Nephron (organoid): Measurements from ENCODE around the gene ANGPT4.

Source experiments
- H3K27ac Mint-ChIP-seq, 3 experiments: 2 replicates each; pipeline ENCODE4 v1.8.0; 2020; ENCODE audit warnings: mixed read lengths in 3 of 3, mild to moderate bottlenecking in 2 of 3, moderate library complexity in 1 of 3
- H3K27me3 Mint-ChIP-seq: 2 replicates; pipeline ENCODE4 v1.8.0; 2021; ENCODE audit warnings: low read depth, mild to moderate bottlenecking, moderate library complexity, mixed read lengths
- H3K36me3 Mint-ChIP-seq: 2 replicates; pipeline ENCODE4 v1.8.0; 2020; ENCODE audit warnings: low read depth, mixed read lengths
- H3K4me1 Mint-ChIP-seq: 2 replicates; pipeline ENCODE4 v1.8.0; 2020; ENCODE audit warnings: mixed read lengths
- H3K4me3 Mint-ChIP-seq, 3 experiments: 2 replicates each; pipeline ENCODE4 v1.8.0; 2020; ENCODE audit warnings: mild to moderate bottlenecking in 3 of 3, mixed read lengths in 3 of 3, moderate library complexity in 2 of 3
- H3K9me3 Mint-ChIP-seq: 2 replicates; pipeline ENCODE4 v1.8.0; 2020; ENCODE audit warnings: mixed read lengths
- TF ChIP-seq, protein P1 (sequence below), 3 experiments: fragments of 200-600 bp; sonication (generic); IDR thresholded peaks; one replicate each; pipeline ENCODE4 v1.5.0; 2021; ENCODE audit warnings: antibody characterized with exemption in 3 of 3; ENCODE audit not compliant: unreplicated experiment in 3 of 3

ANGPT4 gene

DNA sequence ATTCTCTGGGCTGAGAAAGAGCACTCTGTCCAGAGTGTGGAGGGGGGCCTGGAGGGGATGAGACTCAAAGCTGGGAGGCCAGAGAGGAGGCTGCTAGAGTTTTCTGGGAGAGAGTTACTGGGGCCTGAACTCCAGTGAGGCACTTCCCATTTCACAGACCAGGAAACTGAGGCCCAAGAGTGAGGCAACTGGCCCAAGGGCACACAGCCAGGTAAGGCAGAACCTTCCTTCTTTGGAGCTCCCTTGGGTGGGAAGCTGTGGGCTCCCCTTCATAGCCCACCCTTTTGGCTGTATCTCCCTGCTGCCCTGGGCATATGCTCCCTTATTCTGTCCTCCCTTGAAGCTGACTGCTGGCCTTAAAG lies 34.4 kb downstream of the ANGPT4 start:
- Mint-ChIP-seq H3K27me3 (peaks cover 59% of the 10 kb centered on the region), H3K4me1 (no peaks in the 10 kb centered on the region), H3K36me3 (no peaks in the 10 kb centered on the region), H3K27ac (no peak overlapping the region), H3K4me3 (no peak overlapping the region), H3K9me3 (no peaks in the 10 kb centered on the region)
- TF ChIP-seq, protein P1, sequence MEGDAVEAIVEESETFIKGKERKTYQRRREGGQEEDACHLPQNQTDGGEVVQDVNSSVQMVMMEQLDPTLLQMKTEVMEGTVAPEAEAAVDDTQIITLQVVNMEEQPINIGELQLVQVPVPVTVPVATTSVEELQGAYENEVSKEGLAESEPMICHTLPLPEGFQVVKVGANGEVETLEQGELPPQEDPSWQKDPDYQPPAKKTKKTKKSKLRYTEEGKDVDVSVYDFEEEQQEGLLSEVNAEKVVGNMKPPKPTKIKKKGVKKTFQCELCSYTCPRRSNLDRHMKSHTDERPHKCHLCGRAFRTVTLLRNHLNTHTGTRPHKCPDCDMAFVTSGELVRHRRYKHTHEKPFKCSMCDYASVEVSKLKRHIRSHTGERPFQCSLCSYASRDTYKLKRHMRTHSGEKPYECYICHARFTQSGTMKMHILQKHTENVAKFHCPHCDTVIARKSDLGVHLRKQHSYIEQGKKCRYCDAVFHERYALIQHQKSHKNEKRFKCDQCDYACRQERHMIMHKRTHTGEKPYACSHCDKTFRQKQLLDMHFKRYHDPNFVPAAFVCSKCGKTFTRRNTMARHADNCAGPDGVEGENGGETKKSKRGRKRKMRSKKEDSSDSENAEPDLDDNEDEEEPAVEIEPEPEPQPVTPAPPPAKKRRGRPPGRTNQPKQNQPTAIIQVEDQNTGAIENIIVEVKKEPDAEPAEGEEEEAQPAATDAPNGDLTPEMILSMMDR (IDR thresholded peaks at IDR 0.05; ENCODE audit: unreplicated experiment in 3 of 3), result no peak

DNA sequence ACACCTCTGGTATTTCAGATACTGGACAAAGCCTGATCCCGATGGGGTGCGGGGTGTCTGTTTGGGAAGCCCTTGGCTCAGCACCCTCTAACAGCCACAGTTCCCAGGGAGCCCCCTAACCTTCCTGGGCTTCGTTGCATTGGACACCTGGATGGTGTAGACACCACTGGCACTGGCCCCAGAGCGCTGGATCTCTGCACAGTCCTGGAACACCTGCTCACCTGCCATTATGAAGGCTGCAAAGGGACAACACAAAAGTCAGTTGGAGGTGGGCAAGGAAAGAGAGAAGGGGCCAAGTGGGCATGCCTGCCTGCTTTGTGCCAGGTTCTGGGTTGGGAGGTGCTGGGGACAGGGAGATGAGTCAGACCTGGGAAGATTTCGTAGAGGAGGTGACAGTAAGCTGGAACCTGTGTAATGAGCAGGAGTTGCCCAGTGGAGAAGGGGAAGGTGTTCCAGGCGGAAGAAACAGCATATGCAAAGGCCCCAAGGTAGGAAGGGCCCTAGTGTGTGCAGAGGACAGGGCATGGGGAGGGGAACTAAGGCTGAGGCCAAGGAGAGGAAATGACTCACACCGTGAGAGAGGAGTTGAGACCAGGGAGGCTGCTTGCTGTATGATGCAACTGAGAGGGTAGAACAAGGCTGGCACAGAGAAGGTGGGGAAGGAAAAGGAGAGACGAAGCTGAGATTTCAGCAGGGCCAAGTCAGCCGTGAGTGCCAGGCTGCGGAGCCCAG lies 34.9 kb downstream of the ANGPT4 start:
- Mint-ChIP-seq H3K27me3 (peaks cover 57% of the 10 kb centered on the region), H3K9me3 (no peaks in the 10 kb centered on the region), H3K36me3 (no peaks in the 10 kb centered on the region), H3K27ac (no peak overlapping the region), H3K4me1 (no peaks in the 10 kb centered on the region), H3K4me3 (no peak overlapping the region)
- TF ChIP-seq, protein P1 (IDR thresholded peaks at IDR 0.05; ENCODE audit: unreplicated experiment in 3 of 3), result no peak

DNA sequence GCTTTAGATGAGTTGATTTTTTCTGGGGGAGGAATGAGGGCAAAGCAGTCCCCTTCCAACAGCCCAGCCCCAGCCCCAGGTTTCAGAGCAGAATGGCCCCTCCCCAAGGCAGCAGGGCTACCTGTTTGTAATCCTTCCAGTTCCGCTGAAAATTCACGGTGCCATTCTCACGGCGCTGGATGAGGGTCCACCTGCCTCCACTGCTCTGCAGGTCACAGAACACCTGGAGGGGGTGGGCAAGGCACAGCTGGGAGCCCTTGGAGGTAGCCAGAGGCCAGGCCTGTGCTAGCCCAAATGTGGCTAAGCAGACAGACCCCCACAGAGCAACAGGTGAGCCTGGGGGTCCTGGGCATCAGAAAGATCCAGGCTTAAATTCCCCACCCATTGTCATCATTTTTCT lies 36.5 kb downstream of the ANGPT4 start:
- Mint-ChIP-seq H3K9me3 (no peaks in the 10 kb centered on the region), H3K4me3 (no peak overlapping the region), H3K27ac (no peak overlapping the region), H3K27me3 (peaks cover 41% of the 10 kb centered on the region), H3K36me3 (no peaks in the 10 kb centered on the region), H3K4me1 (no peaks in the 10 kb centered on the region)
- TF ChIP-seq, protein P1 (IDR thresholded peaks at IDR 0.05; ENCODE audit: unreplicated experiment in 3 of 3), result no peak

DNA sequence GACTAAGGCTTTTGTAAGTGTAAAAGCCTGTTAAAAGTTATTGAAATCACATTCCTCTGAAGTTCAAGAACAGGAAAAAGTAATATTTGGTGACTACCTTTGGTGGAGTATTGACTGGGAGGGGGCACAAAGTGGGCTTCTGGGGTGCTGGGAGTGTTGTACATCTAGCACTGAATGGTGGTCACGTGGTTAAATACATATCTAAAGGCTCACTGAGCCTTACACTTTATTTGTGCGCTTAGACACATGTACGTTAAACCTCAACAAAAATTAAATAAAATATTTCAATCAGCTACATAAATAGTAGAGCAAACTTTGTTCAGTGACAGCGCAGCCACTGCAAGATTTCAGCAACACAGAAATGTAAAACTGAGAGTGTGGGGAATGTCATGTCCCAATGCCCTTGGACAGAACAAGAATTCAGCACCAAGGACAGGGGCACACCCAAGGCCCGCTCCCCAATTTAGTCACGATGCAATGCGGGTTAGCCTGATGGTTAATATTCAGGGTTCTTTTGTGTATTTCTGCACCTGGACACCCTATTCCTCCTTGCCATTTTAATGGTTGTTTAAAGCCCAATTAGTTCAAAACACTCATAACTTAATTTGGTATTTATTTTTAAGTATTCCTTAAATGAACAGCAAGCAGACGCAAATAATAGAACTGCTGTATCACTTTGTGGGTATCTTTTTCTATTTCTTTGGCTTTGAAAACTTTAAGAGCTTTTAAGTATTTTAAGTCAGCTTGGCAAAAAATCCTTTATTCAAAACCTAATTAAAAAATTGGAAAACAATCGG lies 37.4 kb downstream of the ANGPT4 start:
- Mint-ChIP-seq H3K36me3 (no peaks in the 10 kb centered on the region), H3K27me3 (peaks cover 39% of the 10 kb centered on the region), H3K4me1 (no peaks in the 10 kb centered on the region), H3K4me3 (no peak overlapping the region), H3K9me3 (no peaks in the 10 kb centered on the region), H3K27ac (no peak overlapping the region)
- TF ChIP-seq, protein P1 (IDR thresholded peaks at IDR 0.05; ENCODE audit: unreplicated experiment in 3 of 3), result no peak

DNA sequence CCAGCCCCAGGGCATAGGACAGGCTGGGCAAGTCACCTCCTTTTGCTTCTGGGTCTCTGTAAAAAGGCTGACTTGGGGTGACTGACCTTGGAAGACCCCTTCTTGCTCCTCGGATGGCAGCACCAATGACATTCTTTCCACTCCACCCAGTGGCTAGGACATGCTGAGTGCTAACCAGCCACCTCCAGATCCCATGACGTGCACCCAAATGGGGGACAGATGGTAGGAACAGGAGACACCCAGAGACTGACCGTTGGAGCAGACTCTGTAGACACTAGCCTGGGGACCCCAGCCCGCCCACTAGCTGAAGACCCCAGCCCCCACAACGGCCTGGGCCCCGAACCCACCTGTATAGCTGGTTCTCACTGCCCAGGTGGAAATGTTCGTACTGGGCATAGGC lies 38.3 kb downstream of the ANGPT4 start:
- Mint-ChIP-seq H3K36me3 (no peaks in the 10 kb centered on the region), H3K27ac (no peak overlapping the region), H3K9me3 (no peaks in the 10 kb centered on the region), H3K27me3 (peaks cover 30% of the 10 kb centered on the region), H3K4me3 (no peak overlapping the region), H3K4me1 (no peaks in the 10 kb centered on the region)
- TF ChIP-seq, protein P1 (IDR thresholded peaks at IDR 0.05; ENCODE audit: unreplicated experiment in 3 of 3), result no peak
